ENCODE measurements around the gene FAM168B. TPM values are rescaled to one million over a fixed set of nuclear protein-coding genes. Genes with fewer than 3 reads are reported as not detected.
A peak's percentile ranks its signal among the peaks of the same experiment; 100 is the strongest.

FAM168B gene
- polyA plus RNA-seq, 1 of the 3 experiments (the other 2 are of a cell fraction), result 72.7 TPM

- Histone ChIP-seq H3K79me2 (ENCODE audit: insufficient read depth) (peaks cover 52% of the 10 kb centered on the region), H2AFZ (ENCODE audit: low read depth) (peak within 1 kb of the TSS; percentile 91), H3K4me2 (peak within 1 kb of the TSS; percentile 79), H3K27ac (ENCODE audit: low read depth in 2 of 2, low read length in 1 of 2) (peak within 1 kb of the TSS; percentile 87 to 98), H3K36me3 (replicated peaks in 1 of 2; ENCODE audit: control insufficient read depth in 1 of 2, insufficient read depth in 2 of 2, low read length in 1 of 2) (peaks cover 0 to 10% of the 10 kb centered on the region in 2 experiments), H3K4me3 (ENCODE audit: low read depth in 2 of 2, low read length in 1 of 2) (peak within 1 kb of the TSS; percentile 80 to 95), H3K9me3 (no peaks in the 10 kb centered on the region), H4K20me1 (ENCODE audit: insufficient read depth) (peaks cover 24% of the 10 kb centered on the region), H3F3A (replicated peaks; ENCODE audit: insufficient read depth) (peaks cover 11% of the 10 kb centered on the region), H3K9ac (peak within 1 kb of the TSS; percentile 88), H3K9me2 (no peaks in the 10 kb centered on the region), H3K27me3 (ENCODE audit: insufficient read depth) (no peaks in the 10 kb centered on the region), H3K4me1 (ENCODE audit: control insufficient read depth in 1 of 2, insufficient read depth in 2 of 2, low read depth in 1 of 2, low read length in 1 of 2) (peaks cover 7 to 12% of the 10 kb centered on the region in 2 experiments)
- POLR2A ChIA-PET, result interaction anchor here (1.2 to 1.6 kb wide), 2 partner anchors 12 to 13 kb away, joined by 3 to 7 read pairs; partner anchors contain the start of gene FAM168B
- under 1% methylated on average over 53 of the region's 66 CpGs for WGBS (ENCODE audit: low lambda C conversion rate)
- CTCF ChIA-PET, result interaction anchor here (1.2 to 2.5 kb wide), 2 partner anchors 20 to 48 kb away, joined by 3 to 7 read pairs; no protein-coding TSS in a partner anchor
- DNase-seq, result peak; percentile 96
- no peak for TF ChIP-seq JUND (IDR thresholded peaks at IDR 0.05)
- no peak for TF ChIP-seq FOXM1 (IDR thresholded peaks at IDR 0.05; ENCODE audit: low read depth)
- no peak for TF ChIP-seq CHD2 (IDR thresholded peaks at IDR 0.05; ENCODE audit: low read length, partially characterized antibody)
- peak; percentile 79 for TF ChIP-seq TAF1 (IDR thresholded peaks at IDR 0.05; ENCODE audit: borderline replicate concordance, low read depth, low read length)
- TF ChIP-seq POLR2AphosphoS5 (IDR thresholded peaks at IDR 0.05; ENCODE audit: low read depth, low read length), result peak; percentile 92
- no peak for TF ChIP-seq RFX5 (IDR thresholded peaks at IDR 0.05; ENCODE audit: low read length)
- TF ChIP-seq EZH2phosphoT487 (IDR thresholded peaks at IDR 0.05; ENCODE audit: borderline replicate concordance, low read depth), result no peak
- no peak for TF ChIP-seq NFIC (IDR thresholded peaks at IDR 0.05; ENCODE audit: borderline replicate concordance)
- TF ChIP-seq SIN3A (IDR thresholded peaks at IDR 0.05; ENCODE audit: borderline replicate concordance, low read depth, low read length), result no peak; the same call in 1 of the 2 replicates
- TF ChIP-seq TCF12 (IDR thresholded peaks at IDR 0.05), result no peak
- no peak for TF ChIP-seq ELF1 (IDR thresholded peaks at IDR 0.05)
- TF ChIP-seq GATA2 (CRISPR knock-in tag; IDR thresholded peaks at IDR 0.05), result no peak
- no peak for TF ChIP-seq RXRA (IDR thresholded peaks at IDR 0.05; ENCODE audit: borderline replicate concordance, low read depth)
- TF ChIP-seq GABPA (IDR thresholded peaks at IDR 0.05; ENCODE audit: low read depth), result no peak
- TF ChIP-seq ZBTB33 (IDR thresholded peaks at IDR 0.05; ENCODE audit: borderline replicate concordance, low read depth), result no peak
- peak; percentile 89 for TF ChIP-seq MXI1 (IDR thresholded peaks at IDR 0.05; ENCODE audit: low read depth, low read length)
- TF ChIP-seq FOSL2 (IDR thresholded peaks at IDR 0.05; ENCODE audit: borderline replicate concordance, low read depth), result no peak
- TF ChIP-seq CTCF (IDR thresholded peaks at IDR 0.05), result peak; percentile 40
- TF ChIP-seq IRF3 (IDR thresholded peaks at IDR 0.05; ENCODE audit: low read depth, low read length), result no peak
- peak; percentile 92 for TF ChIP-seq NRF1 (IDR thresholded peaks at IDR 0.05; ENCODE audit: low read depth, low read length)
- TF ChIP-seq FOXJ3 (CRISPR knock-in tag; IDR thresholded peaks at IDR 0.05), result no peak
- TF ChIP-seq RAD21 (IDR thresholded peaks at IDR 0.05; ENCODE audit: low read length), result no peak
- TF ChIP-seq USF1 (IDR thresholded peaks at IDR 0.05; ENCODE audit: borderline replicate concordance, low read depth), result no peak
- TF ChIP-seq MAX (IDR thresholded peaks at IDR 0.05; ENCODE audit: low read depth), result peak; percentile 15; the same call in 1 of the 2 replicates
- TF ChIP-seq SMC3 (IDR thresholded peaks at IDR 0.05; ENCODE audit: low read depth, low read length), result no peak
- TF ChIP-seq MEF2A (IDR thresholded peaks at IDR 0.05; ENCODE audit: borderline replicate concordance, low read depth), result no peak
Measured at GRCh38 chr2:131105156-131105949, 12.1 kb upstream of the FAM168B start, which contains the start of gene PLEKHB2. TSS of gene PLEKHB2 (plus strand) at chr2:131105336. CDS start at chr2:131120942, 15,606 bp downstream.

Measured in SK-N-SH (cell line).